Activated CD8-positive, alpha-beta memory T cell treated with anti-CD3 and anti-CD28 coated beads, Interleukin-2, amount 50 U/mL, for 1 hour (primary cell): Measurements from ENCODE around the gene C19orf25.
"Not testable (repeated sequence)": the region's sequence is repeated elsewhere in the genome, so short reads cannot be mapped to it uniquely, and the experiment has no call there.

Source experiments
- DNase-seq: peaks from one replicate; pipeline ENCODE4 v3.0.0-alpha.2; 2020; ENCODE audit errors: extremely low read depth

Gene C19orf25

GRCh38 chr19:1478934-1479707 is at the start of gene C19orf25:
C19orf25 (minus strand) TSS chr19:1479215; CDS start chr19:1478903, 312 bp downstream.
- peak; percentile 60 for DNase-seq

GRCh38 chr19:1527650-1528309 is 48.8 kb upstream of the C19orf25 start:
- no peak for DNase-seq

- DNase-seq, result no peak
These were observed 48.1 kb upstream of the C19orf25 start for GRCh38 chr19:1526979-1527649.

GRCh38 chr19:1526066-1526778 is 47.2 kb upstream of the C19orf25 start:
- no peak for DNase-seq

GRCh38 chr19:1525343-1525742 is 46.3 kb upstream of the C19orf25 start:
- DNase-seq, result no peak

- no peak for DNase-seq
These were observed 45.9 kb upstream of the C19orf25 start for GRCh38 chr19:1524972-1525325.

- DNase-seq, result no peak
These were observed 45.4 kb upstream of the C19orf25 start for GRCh38 chr19:1524287-1524971.

GRCh38 chr19:1523412-1524286 is 44.6 kb upstream of the C19orf25 start, which contains the start of gene PLK5:
PLK5 (plus strand) TSS chr19:1524077; CDS start chr19:1526997, 2,920 bp downstream.
- no peak for DNase-seq

GRCh38 chr19:1522838-1523237 is 43.8 kb upstream of the C19orf25 start:
- no peak for DNase-seq

- DNase-seq, result no peak
These were observed 43.0 kb upstream of the C19orf25 start for GRCh38 chr19:1522061-1522460.

- no peak for DNase-seq
These were observed 42.6 kb upstream of the C19orf25 start for GRCh38 chr19:1521636-1522035.

- no peak for DNase-seq
These were observed 41.3 kb upstream of the C19orf25 start for GRCh38 chr19:1520203-1520780.

GRCh38 chr19:1519802-1520201 is 40.8 kb upstream of the C19orf25 start:
- DNase-seq, result not testable (repeated sequence)

- DNase-seq, result no peak
These were observed 39.5 kb upstream of the C19orf25 start for GRCh38 chr19:1518471-1518870.

GRCh38 chr19:1516395-1516753 is 37.4 kb upstream of the C19orf25 start:
- no peak for DNase-seq

- DNase-seq, result no peak
These were observed 36.1 kb upstream of the C19orf25 start for GRCh38 chr19:1514986-1515721.

- no peak for DNase-seq
These were observed 35.3 kb upstream of the C19orf25 start for GRCh38 chr19:1514295-1514661.

GRCh38 chr19:1513499-1514294 is 34.7 kb upstream of the C19orf25 start:
- no peak for DNase-seq
